Left ventricle myocardium inferior (tissue), 1 donor: ENCODE measurements around the gene SLC22A23. TPM values are rescaled to one million over a fixed set of nuclear protein-coding genes. Genes with fewer than 3 reads are reported as not detected.

ENCODE experiments used
- DNase-seq: peaks from one replicate; pipeline ENCODE4 v3.0.0-alpha.2; 2020
- H3K27ac ChIP-seq: fragments of 200-600 bp; replicated peaks from 2 replicates; pipeline ENCODE4 v1.8.0; 2021
- H3K27me3 ChIP-seq: fragments of 200-600 bp; 2 replicates; pipeline ENCODE4 v1.8.0; 2021; ENCODE audit warnings: low read depth
- H3K36me3 ChIP-seq: fragments of 200-600 bp; 2 replicates; pipeline ENCODE4 v1.8.0; 2021
- H3K4me1 ChIP-seq: fragments of 200-600 bp; 2 replicates; pipeline ENCODE4 v1.8.0; 2021
- H3K4me3 ChIP-seq: fragments of 200-600 bp; 2 replicates; pipeline ENCODE4 v1.8.0; 2021; ENCODE audit warnings: mild to moderate bottlenecking, moderate library complexity
- H3K9me3 ChIP-seq: fragments of 200-600 bp; replicated peaks from 2 replicates; pipeline ENCODE4 v1.8.0; 2021
- intact Hi-C: fragments of 100-400 bp; cut with micrococcal nuclease; formaldehyde crosslinking; loops from one replicate; pipeline ENCODE4 v1.11.0; 2022
- total RNA-seq: library from RNA; stranded (reverse); fragmentation: NEBNext Ultra II Directional; extraction: Animal tissue kit (Norgen Biotek cat#: 25700); gene quantifications from one replicate; pipeline ENCODE4 v1.2.1, GENCODE V29; 2021
- TF ChIP-seq, protein P1 (sequence below): fragments of 200-600 bp; IDR thresholded peaks from 2 replicates; pipeline ENCODE4 v1.8.0; 2021; ENCODE audit warnings: antibody characterized with exemption, mild to moderate bottlenecking, borderline replicate concordance
- donor health status: DM: no; HTN: yes; CAD: no; lungs with severe emphysema.

The SLC22A23 gene
- total RNA-seq, 1 donor from 2014 or later: 7.0 TPM

GRCh38 chr6:3345836-3346235, 111.0 kb downstream of the SLC22A23 start:
- H3K9me3 ChIP-seq: no peaks in the 10 kb centered on the region
- no peaks in the 10 kb centered on the region for H3K36me3 ChIP-seq
- intact Hi-C loops: no loop called here
- peaks cover 12% of the 10 kb centered on the region for H3K4me1 ChIP-seq
- TF ChIP-seq, protein P1, sequence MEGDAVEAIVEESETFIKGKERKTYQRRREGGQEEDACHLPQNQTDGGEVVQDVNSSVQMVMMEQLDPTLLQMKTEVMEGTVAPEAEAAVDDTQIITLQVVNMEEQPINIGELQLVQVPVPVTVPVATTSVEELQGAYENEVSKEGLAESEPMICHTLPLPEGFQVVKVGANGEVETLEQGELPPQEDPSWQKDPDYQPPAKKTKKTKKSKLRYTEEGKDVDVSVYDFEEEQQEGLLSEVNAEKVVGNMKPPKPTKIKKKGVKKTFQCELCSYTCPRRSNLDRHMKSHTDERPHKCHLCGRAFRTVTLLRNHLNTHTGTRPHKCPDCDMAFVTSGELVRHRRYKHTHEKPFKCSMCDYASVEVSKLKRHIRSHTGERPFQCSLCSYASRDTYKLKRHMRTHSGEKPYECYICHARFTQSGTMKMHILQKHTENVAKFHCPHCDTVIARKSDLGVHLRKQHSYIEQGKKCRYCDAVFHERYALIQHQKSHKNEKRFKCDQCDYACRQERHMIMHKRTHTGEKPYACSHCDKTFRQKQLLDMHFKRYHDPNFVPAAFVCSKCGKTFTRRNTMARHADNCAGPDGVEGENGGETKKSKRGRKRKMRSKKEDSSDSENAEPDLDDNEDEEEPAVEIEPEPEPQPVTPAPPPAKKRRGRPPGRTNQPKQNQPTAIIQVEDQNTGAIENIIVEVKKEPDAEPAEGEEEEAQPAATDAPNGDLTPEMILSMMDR: no peak
- no peak for DNase-seq
- H3K4me3 ChIP-seq: no peak overlapping the region
- H3K27me3 ChIP-seq: no peaks in the 10 kb centered on the region
- H3K27ac ChIP-seq: peak overlapping the region; percentile 75

GRCh38 chr6:3343089-3343883, 113.6 kb downstream of the SLC22A23 start:
- Histone ChIP-seq H3K9me3 (no peaks in the 10 kb centered on the region), H3K4me3 (no peak overlapping the region), H3K36me3 (no peaks in the 10 kb centered on the region), H3K27me3 (no peaks in the 10 kb centered on the region), H3K27ac (no peak overlapping the region), H3K4me1 (peaks cover 17% of the 10 kb centered on the region)
- intact Hi-C loops: no loop called here
- TF ChIP-seq, protein P1: no peak
- DNase-seq: no peak

DNA sequence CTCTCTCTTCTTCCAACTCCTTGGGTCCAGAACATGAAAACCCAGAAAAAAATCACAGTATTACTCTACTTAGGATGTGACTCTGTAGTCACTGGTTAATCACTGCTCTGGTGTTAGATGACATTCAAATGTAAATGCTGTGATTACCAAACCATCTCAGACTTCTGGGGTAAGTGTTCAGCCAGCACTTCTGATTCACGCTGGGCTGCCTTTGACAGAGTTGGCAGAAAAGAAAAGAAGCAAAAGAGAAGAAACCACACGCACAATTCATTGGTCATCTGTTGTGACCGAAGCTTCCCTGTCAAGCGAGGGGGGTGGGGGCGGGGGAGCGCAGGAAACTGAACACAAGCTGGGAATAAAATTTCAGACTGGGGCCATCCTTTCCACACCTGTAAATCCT, 115.4 kb downstream of the SLC22A23 start:
- Histone ChIP-seq H3K9me3 (no peaks in the 10 kb centered on the region), H3K27ac (no peak overlapping the region), H3K4me1 (peaks cover 23% of the 10 kb centered on the region), H3K27me3 (no peaks in the 10 kb centered on the region), H3K36me3 (no peaks in the 10 kb centered on the region), H3K4me3 (no peak overlapping the region)
- intact Hi-C loops: no loop called here
- DNase-seq: no peak
- TF ChIP-seq, protein P1: no peak

DNA sequence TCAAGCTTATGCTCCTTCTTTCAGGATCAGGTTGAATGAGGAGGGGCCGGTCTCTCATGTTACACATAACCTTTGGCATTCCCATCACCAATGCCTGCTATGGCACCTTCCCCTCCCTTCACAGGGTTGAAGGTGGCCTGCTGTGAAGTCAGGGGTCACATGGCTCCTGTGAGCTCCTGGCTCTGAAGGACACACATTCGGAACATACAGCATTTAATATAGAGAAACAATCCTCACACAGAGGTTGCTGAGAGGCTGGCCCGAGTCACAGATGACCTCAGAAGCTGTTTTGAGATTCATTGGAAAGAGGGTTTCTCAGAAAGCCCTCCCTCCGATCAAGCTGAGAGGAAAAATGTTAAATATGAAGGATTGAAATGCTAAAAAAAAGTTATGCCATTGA, 116.0 kb downstream of the SLC22A23 start:
- Histone ChIP-seq H3K36me3 (no peaks in the 10 kb centered on the region), H3K4me3 (no peak overlapping the region), H3K4me1 (peaks cover 18% of the 10 kb centered on the region), H3K27ac (no peak overlapping the region), H3K27me3 (no peaks in the 10 kb centered on the region), H3K9me3 (no peaks in the 10 kb centered on the region)
- no peak for DNase-seq
- intact Hi-C loops: no loop called here
- TF ChIP-seq, protein P1: no peak

DNA sequence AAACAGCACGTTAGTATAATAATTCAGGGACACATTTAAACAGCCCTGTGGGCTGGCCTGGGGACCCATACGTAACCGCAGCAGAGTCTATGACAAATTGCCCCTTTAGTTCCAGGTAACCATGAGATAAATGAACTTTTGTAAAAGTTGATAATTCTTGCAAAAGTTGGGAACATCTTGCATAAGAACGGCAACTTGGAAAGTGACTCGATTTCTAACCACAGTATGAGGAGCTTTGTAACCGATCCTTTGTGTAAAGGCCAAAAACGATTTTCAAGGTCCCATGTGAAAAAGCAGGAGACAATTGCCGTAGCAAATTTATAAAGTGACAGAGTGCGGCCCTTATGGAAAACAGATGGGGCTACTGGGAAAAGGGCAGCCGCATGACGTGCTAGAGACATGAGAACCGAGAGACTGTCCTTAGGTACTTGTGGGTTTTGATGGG, 116.5 kb downstream of the SLC22A23 start:
- TF ChIP-seq, protein P1: no peak
- no peak overlapping the region for H3K27ac ChIP-seq
- H3K4me3 ChIP-seq: no peak overlapping the region
- DNase-seq: no peak
- H3K27me3 ChIP-seq: no peaks in the 10 kb centered on the region
- no peaks in the 10 kb centered on the region for H3K9me3 ChIP-seq
- intact Hi-C loops: no loop called here
- H3K4me1 ChIP-seq: peaks cover 16% of the 10 kb centered on the region
- no peaks in the 10 kb centered on the region for H3K36me3 ChIP-seq
